Astrocyte (in vitro differentiated cells and primary cell): Measurements from ENCODE around the gene HYOU1. TPM values are rescaled to one million over a fixed set of nuclear protein-coding genes. Genes with fewer than 3 reads are reported as not detected.
"Not testable (repeated sequence)": the region's sequence is repeated elsewhere in the genome, so short reads cannot be mapped to it uniquely, and the experiment has no call there.

Experiments used
- DNase-seq: peaks from one replicate; pipeline ENCODE4 v3.0.0-alpha.2; 2010; ENCODE audit warnings: low read depth
- FAIRE-seq: peaks from 2 replicates; lab custom pipeline; 2011; peaks lifted over from hg19 to GRCh38; lab: Jason Lieb, UNC
- H2AFZ ChIP-seq: 2 replicates; pipeline ENCODE4 v1.6.0; 2012; ENCODE audit warnings: low read depth, low read length, inconsistent platforms
- H3K27ac ChIP-seq: 2 replicates; pipeline ENCODE4 v1.5.1; 2011; ENCODE audit warnings: low read depth, low read length, inconsistent platforms
- H3K27me3 ChIP-seq: 2 replicates; pipeline ENCODE4 v1.6.0; 2011; ENCODE audit warnings: low read length, inconsistent platforms; ENCODE audit not compliant: insufficient read depth
- H3K36me3 ChIP-seq: 2 replicates; pipeline ENCODE4 v1.5.1; 2011; ENCODE audit warnings: low read length, inconsistent platforms; ENCODE audit not compliant: insufficient read depth
- H3K4me1 ChIP-seq: 2 replicates; pipeline ENCODE4 v1.5.1; 2011; ENCODE audit warnings: low read length, inconsistent platforms; ENCODE audit not compliant: insufficient read depth
- H3K4me2 ChIP-seq: 2 replicates; pipeline ENCODE4 v1.6.0; 2012; ENCODE audit warnings: low read length, inconsistent platforms
- H3K4me3 ChIP-seq: 2 replicates; pipeline ENCODE4 v1.5.1; 2011; ENCODE audit warnings: low read depth, mild to moderate bottlenecking, low read length, inconsistent platforms; ENCODE audit not compliant: insufficient read depth
- H3K79me2 ChIP-seq: 2 replicates; pipeline ENCODE4 v1.6.0; 2012; ENCODE audit warnings: mild to moderate bottlenecking, low read length, inconsistent platforms; ENCODE audit not compliant: insufficient read depth
- H3K9ac ChIP-seq: 2 replicates; pipeline ENCODE4 v1.6.0; 2012; ENCODE audit warnings: mild to moderate bottlenecking, low read length, inconsistent platforms
- H3K9me3 ChIP-seq: 2 replicates; pipeline ENCODE4 v1.5.1; 2012; ENCODE audit warnings: low read depth, mild to moderate bottlenecking, low read length, inconsistent platforms; ENCODE audit not compliant: insufficient read depth
- H4K20me1 ChIP-seq: 2 replicates; pipeline ENCODE4 v1.6.0; 2012; ENCODE audit warnings: low read length, inconsistent platforms; ENCODE audit not compliant: insufficient read depth
- H3K27ac Mint-ChIP-seq: one replicate; pipeline ENCODE4 v1.8.0; 2021; ENCODE audit warnings: mild to moderate bottlenecking, mixed read lengths; ENCODE audit not compliant: unreplicated experiment
- H3K27me3 Mint-ChIP-seq: one replicate; pipeline ENCODE4 v1.8.0; 2021; ENCODE audit warnings: low read depth, mixed read lengths; ENCODE audit not compliant: unreplicated experiment
- H3K36me3 Mint-ChIP-seq: one replicate; pipeline ENCODE4 v1.8.0; 2021; ENCODE audit warnings: low read depth, mixed read lengths; ENCODE audit not compliant: unreplicated experiment
- H3K4me1 Mint-ChIP-seq: one replicate; pipeline ENCODE4 v1.8.0; 2021; ENCODE audit warnings: low read depth, mixed read lengths; ENCODE audit not compliant: unreplicated experiment
- H3K4me3 Mint-ChIP-seq: one replicate; pipeline ENCODE4 v1.8.0; 2021; ENCODE audit warnings: mild to moderate bottlenecking, moderate library complexity, mixed read lengths; ENCODE audit not compliant: unreplicated experiment
- H3K9me3 Mint-ChIP-seq: one replicate; pipeline ENCODE4 v1.8.0; 2021; ENCODE audit warnings: mild to moderate bottlenecking, mixed read lengths; ENCODE audit not compliant: unreplicated experiment
- EZH2 ChIP-seq: IDR thresholded peaks from 2 replicates; pipeline ENCODE4 v1.6.1; 2012; ENCODE audit warnings: mild to moderate bottlenecking, low read length, inconsistent platforms; ENCODE audit not compliant: insufficient read depth
- total RNA-seq: library from RNA; stranded (reverse); gene quantifications from 2 replicates; pipeline ENCODE4 v1.2.1, GENCODE V29; 2021
- TF ChIP-seq, protein P1 (sequence below): IDR thresholded peaks from 2 replicates; pipeline ENCODE4 v1.5.1; 2011; ENCODE audit warnings: low read depth, mild to moderate bottlenecking, inconsistent platforms, low read length, moderate library complexity; ENCODE audit not compliant: insufficient read depth

The HYOU1 gene
- total RNA-seq, 1 donor from 2014 or later = 282 TPM

DNA sequence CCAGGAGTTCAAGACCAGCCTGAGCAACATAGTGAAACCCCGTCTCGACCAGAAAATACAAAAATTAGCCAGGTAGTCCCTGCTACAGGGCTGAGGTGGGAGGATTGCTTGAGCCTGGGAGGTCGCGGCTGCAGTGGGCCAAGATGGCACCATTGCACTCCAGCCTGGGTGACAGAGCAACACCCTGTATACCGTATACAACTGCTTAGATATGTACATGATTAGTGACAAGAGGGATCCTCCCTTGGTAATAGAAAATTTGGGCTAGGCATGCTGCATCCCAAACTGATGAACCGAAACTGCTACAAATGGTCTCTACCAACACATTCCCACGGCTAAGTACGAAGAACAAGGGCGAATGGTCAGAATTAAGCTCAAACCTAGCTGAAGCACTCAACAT lies 14.1 kb downstream of the HYOU1 start:
- Histone ChIP-seq H3K9ac (no peak overlapping the region), H3K36me3 (peaks cover 12% of the 10 kb centered on the region), H3K4me1 (no peaks in the 10 kb centered on the region), H3K9me3 (no peaks in the 10 kb centered on the region), H3K27me3 (no peaks in the 10 kb centered on the region), H3K79me2 (no peaks in the 10 kb centered on the region), H3K4me3 (no peak overlapping the region), H3K4me2 (no peak overlapping the region), H2AFZ (no peak overlapping the region), H4K20me1 (peaks cover 33% of the 10 kb centered on the region), H3K27ac (no peak overlapping the region)
- no peak overlapping the region for H3K4me3 Mint-ChIP-seq
- H3K36me3 Mint-ChIP-seq = peaks cover 15% of the 10 kb centered on the region
- peaks cover 4% of the 10 kb centered on the region for H3K4me1 Mint-ChIP-seq
- no peak overlapping the region for H3K27ac Mint-ChIP-seq
- DNase-seq = no peak
- H3K27me3 Mint-ChIP-seq = no peaks in the 10 kb centered on the region
- TF ChIP-seq EZH2 = no peak
- TF ChIP-seq, protein P1, sequence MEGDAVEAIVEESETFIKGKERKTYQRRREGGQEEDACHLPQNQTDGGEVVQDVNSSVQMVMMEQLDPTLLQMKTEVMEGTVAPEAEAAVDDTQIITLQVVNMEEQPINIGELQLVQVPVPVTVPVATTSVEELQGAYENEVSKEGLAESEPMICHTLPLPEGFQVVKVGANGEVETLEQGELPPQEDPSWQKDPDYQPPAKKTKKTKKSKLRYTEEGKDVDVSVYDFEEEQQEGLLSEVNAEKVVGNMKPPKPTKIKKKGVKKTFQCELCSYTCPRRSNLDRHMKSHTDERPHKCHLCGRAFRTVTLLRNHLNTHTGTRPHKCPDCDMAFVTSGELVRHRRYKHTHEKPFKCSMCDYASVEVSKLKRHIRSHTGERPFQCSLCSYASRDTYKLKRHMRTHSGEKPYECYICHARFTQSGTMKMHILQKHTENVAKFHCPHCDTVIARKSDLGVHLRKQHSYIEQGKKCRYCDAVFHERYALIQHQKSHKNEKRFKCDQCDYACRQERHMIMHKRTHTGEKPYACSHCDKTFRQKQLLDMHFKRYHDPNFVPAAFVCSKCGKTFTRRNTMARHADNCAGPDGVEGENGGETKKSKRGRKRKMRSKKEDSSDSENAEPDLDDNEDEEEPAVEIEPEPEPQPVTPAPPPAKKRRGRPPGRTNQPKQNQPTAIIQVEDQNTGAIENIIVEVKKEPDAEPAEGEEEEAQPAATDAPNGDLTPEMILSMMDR = no peak
- FAIRE-seq = no peak
- no peaks in the 10 kb centered on the region for H3K9me3 Mint-ChIP-seq

DNA sequence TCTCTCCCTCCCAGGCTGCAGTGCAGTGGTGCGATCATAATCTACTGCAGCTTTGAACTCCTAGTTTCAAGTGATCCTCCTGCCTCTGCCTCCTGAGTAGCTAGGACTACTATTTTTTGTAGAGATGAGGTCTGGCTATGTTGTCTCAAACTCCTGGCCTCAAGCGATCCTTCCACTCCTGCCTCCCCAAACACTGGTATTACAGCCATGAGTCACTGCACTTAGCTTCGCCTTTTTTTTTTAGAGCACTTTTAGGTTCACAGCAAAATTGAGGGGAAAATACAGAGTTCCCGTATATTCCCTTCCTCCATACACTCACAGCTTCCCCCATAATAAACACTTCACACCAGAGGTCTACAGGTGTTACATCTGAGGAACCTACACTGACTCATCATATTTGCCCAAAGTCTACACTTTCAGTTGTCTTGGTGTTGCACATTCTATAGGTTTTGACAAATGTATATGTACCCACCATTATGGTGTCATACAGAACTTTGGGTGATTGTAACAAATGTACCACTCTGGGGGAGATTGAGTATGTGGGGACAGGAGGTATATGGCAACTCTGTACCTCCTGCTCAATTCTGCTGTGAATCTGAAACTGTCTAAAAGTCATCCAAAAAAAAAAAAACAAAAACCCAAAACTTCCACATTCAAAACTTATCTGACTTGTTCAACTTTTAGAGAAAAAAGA lies 15.0 kb downstream of the HYOU1 start:
- Mint-ChIP-seq H3K4me3 (no peak overlapping the region), H3K36me3 (peaks cover 6% of the 10 kb centered on the region), H3K27me3 (no peaks in the 10 kb centered on the region), H3K9me3 (no peaks in the 10 kb centered on the region), H3K27ac (no peak overlapping the region), H3K4me1 (peaks cover 4% of the 10 kb centered on the region)
- FAIRE-seq (no peak), DNase-seq (no peak)
- H3K4me3 ChIP-seq = no peak overlapping the region
- TF ChIP-seq, protein P1 = no peak
- TF ChIP-seq EZH2 = no peak
- peaks cover 12% of the 10 kb centered on the region for H3K36me3 ChIP-seq
- no peak overlapping the region for H2AFZ ChIP-seq
- peaks cover 24% of the 10 kb centered on the region for H4K20me1 ChIP-seq
- H3K27me3 ChIP-seq = no peaks in the 10 kb centered on the region
- H3K9me3 ChIP-seq = no peaks in the 10 kb centered on the region
- H3K4me2 ChIP-seq = no peak overlapping the region
- no peaks in the 10 kb centered on the region for H3K79me2 ChIP-seq
- no peak overlapping the region for H3K27ac ChIP-seq
- H3K9ac ChIP-seq = no peak overlapping the region
- no peaks in the 10 kb centered on the region for H3K4me1 ChIP-seq

DNA sequence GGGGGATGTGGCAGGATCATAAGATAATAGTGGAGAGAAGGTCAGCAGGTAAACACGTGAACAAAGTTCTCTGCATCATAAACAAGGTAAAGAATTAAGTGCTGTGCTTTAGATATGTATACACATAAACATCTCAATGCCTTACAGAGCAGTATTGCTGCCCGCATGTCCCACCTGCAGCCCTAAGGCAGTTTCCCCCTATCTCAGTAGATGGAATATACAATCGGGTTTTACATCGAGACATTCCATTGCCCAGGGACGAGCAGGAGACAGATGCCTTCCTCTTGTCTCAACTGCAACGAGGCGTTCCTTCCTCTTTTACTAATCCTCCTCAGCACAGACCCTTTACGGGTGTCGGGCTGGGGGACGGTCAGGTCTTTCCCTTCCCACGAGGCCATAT lies 17.5 kb downstream of the HYOU1 start:
- not testable (repeated sequence) for H3K4me1 ChIP-seq, H3K9me3 ChIP-seq, H3K4me3 Mint-ChIP-seq, H3K27me3 ChIP-seq, H3K27ac Mint-ChIP-seq, H4K20me1 ChIP-seq, H3K27ac ChIP-seq, H3K79me2 ChIP-seq, DNase-seq, H3K27me3 Mint-ChIP-seq, H3K4me3 ChIP-seq, H3K4me2 ChIP-seq, H3K4me1 Mint-ChIP-seq, H3K9me3 Mint-ChIP-seq, H3K36me3 Mint-ChIP-seq, FAIRE-seq, H2AFZ ChIP-seq, H3K9ac ChIP-seq, H3K36me3 ChIP-seq
